Caki2 (cell line): Measurements from ENCODE around the gene PRKAR2B. TPM values are rescaled to one million over a fixed set of nuclear protein-coding genes. Genes with fewer than 3 reads are reported as not detected.
"Not testable (repeated sequence)": the region's sequence is repeated elsewhere in the genome, so short reads cannot be mapped to it uniquely, and the experiment has no call there.

Experiments
- DNase-seq: peaks from one replicate; pipeline ENCODE4 v3.0.0-alpha.2; 2015; ENCODE audit warnings: low read depth
- in situ Hi-C: cut with HindIII; loops from 2 replicates; pipeline ENCODE4 v1.10.0; 2016; ENCODE audit warnings: low sequenced_read_pairs, low pct_unique_long_range_greater_than_20kb, mixed read lengths
- total RNA-seq: library from RNA; depleted of rRNA; stranded (reverse); fragments of >200 nt; shearing (Covaris generic); gene quantifications from 2 replicates; pipeline ENCODE4 v1.2.3, GENCODE V29; 2014; ENCODE audit warnings: low replicate concordance

The PRKAR2B gene
- total RNA-seq, 1 experiment from 2014 or later, result 14.0 TPM

GRCh38 chr7:107043921-107044346, 571 bp upstream of the PRKAR2B start:
- no peak for DNase-seq

GRCh38 chr7:107045195-107045960, 873 bp downstream of the PRKAR2B start:
- in situ Hi-C loops, result no loop called here
- peak; percentile 8 for DNase-seq

More at GRCh38 chr7:107043921-107044346, 571 bp upstream of the PRKAR2B start:
- in situ Hi-C loops, result no loop called here

- in situ Hi-C loops, result no loop called here
- peak; percentile 1 for DNase-seq
These were observed 1.5 kb downstream of the PRKAR2B start for GRCh38 chr7:107045980-107046379.

- DNase-seq, result no peak
- in situ Hi-C loops, result no loop called here
These were observed 2.2 kb downstream of the PRKAR2B start for GRCh38 chr7:107046491-107047259.

GRCh38 chr7:107047902-107048782, 3.6 kb downstream of the PRKAR2B start:
- DNase-seq, result no peak
- in situ Hi-C loops, result no loop called here

- in situ Hi-C loops, result no loop called here
- DNase-seq, result no peak
These were observed 4.4 kb downstream of the PRKAR2B start for GRCh38 chr7:107048783-107049418.

- in situ Hi-C loops, result no loop called here
- no peak for DNase-seq
These were observed 5.0 kb downstream of the PRKAR2B start for GRCh38 chr7:107049480-107049879.

GRCh38 chr7:107049971-107050532, 5.5 kb downstream of the PRKAR2B start:
- no peak for DNase-seq
- in situ Hi-C loops, result no loop called here

- in situ Hi-C loops, result no loop called here
- no peak for DNase-seq
These were observed 6.9 kb downstream of the PRKAR2B start for GRCh38 chr7:107051376-107051775.

- DNase-seq, in situ Hi-C loops: not testable (repeated sequence)
These were observed 10.5 kb downstream of the PRKAR2B start for GRCh38 chr7:107054965-107055364.

GRCh38 chr7:107056058-107056457, 11.6 kb downstream of the PRKAR2B start:
- DNase-seq, in situ Hi-C loops: not testable (repeated sequence)

- in situ Hi-C loops, result no loop called here
- DNase-seq, result no peak
These were observed 12.4 kb downstream of the PRKAR2B start for GRCh38 chr7:107056728-107057473.

GRCh38 chr7:107057474-107057833, 12.9 kb downstream of the PRKAR2B start:
- in situ Hi-C loops, result no loop called here
- no peak for DNase-seq

- DNase-seq, result no peak
- in situ Hi-C loops, result no loop called here
These were observed 15.0 kb downstream of the PRKAR2B start for GRCh38 chr7:107059468-107059867.

GRCh38 chr7:107063245-107064120, 19.0 kb downstream of the PRKAR2B start:
- no peak for DNase-seq
- in situ Hi-C loops, result no loop called here

- in situ Hi-C loops, result no loop called here
- DNase-seq, result no peak
These were observed 19.8 kb downstream of the PRKAR2B start for GRCh38 chr7:107064255-107064654.

- DNase-seq, result no peak
- in situ Hi-C loops, result no loop called here
These were observed 21.4 kb downstream of the PRKAR2B start for GRCh38 chr7:107065929-107066247.
